Hematopoietic multipotent progenitor cell treated with erythropoietin and hydrocortisone succinate and interleukin-3 and kit ligand, for 4 days (in vitro differentiated cells): ENCODE results near the gene GABRA4.

Experiments
- DNase-seq: peaks from one replicate; pipeline ENCODE4 v3.0.0-alpha.2; 2015

The GABRA4 gene

GRCh38 chr4:46924789-46925529 is 68.4 kb downstream of the GABRA4 start:
- no peak for DNase-seq

GRCh38 chr4:46922205-46922604 is 71.2 kb downstream of the GABRA4 start:
- no peak for DNase-seq

GRCh38 chr4:46909078-46909477 is 84.3 kb downstream of the GABRA4 start, which contains the start of gene COX7B2:
COX7B2 (minus strand) TSS chr4:46909245; CDS start chr4:46735192, 174,053 bp downstream.
- DNase-seq, result no peak

GRCh38 chr4:46908148-46908547 is 85.2 kb downstream of the GABRA4 start:
- no peak for DNase-seq

- DNase-seq, result no peak
Measured at GRCh38 chr4:46900082-46900481, 93.3 kb downstream of the GABRA4 start.

GRCh38 chr4:46894826-46895225 is 98.6 kb downstream of the GABRA4 start:
- peak; percentile 46 for DNase-seq

- DNase-seq, result no peak
Measured at GRCh38 chr4:46890056-46890455, 103.3 kb downstream of the GABRA4 start.

- DNase-seq, result no peak
Measured at GRCh38 chr4:46889410-46889809, 104.0 kb downstream of the GABRA4 start.

GRCh38 chr4:46886711-46887110 is 106.7 kb downstream of the GABRA4 start:
- peak; percentile 66 for DNase-seq

GRCh38 chr4:46878641-46879040 is 114.7 kb downstream of the GABRA4 start:
- DNase-seq, result no peak

- peak; percentile 92 for DNase-seq
Measured at GRCh38 chr4:46874811-46875210, 118.6 kb downstream of the GABRA4 start.

GRCh38 chr4:46870411-46870810 is 123.0 kb downstream of the GABRA4 start:
- DNase-seq, result peak; percentile 68
